Activated CD8-positive, alpha-beta memory T cell treated with anti-CD3 and anti-CD28 coated beads for 24 hours (primary cell): ENCODE results near the gene ITGB2.
"Not testable (repeated sequence)": the region's sequence is repeated elsewhere in the genome, so short reads cannot be mapped to it uniquely, and the experiment has no call there.

ENCODE experiments used
- DNase-seq: peaks from one replicate; pipeline ENCODE4 v3.0.0-alpha.2; 2020

The ITGB2 gene

GRCh38 chr21:44940116-44940631 is 19.5 kb upstream of the ITGB2 start:
- DNase-seq: no peak

GRCh38 chr21:44939532-44940115 is 18.9 kb upstream of the ITGB2 start, which contains the start of gene SLX9:
TSS of gene SLX9 (plus strand) at chr21:44940029. CDS start at chr21:44940058, 29 bp downstream.
- DNase-seq: peak; percentile 92

- no peak for DNase-seq
These were observed 18.3 kb upstream of the ITGB2 start for GRCh38 chr21:44938772-44939531.

GRCh38 chr21:44935533-44935927 is 14.8 kb upstream of the ITGB2 start:
- no peak for DNase-seq

- no peak for DNase-seq
These were observed 14.3 kb upstream of the ITGB2 start for GRCh38 chr21:44934797-44935532.

GRCh38 chr21:44934276-44934675 is 13.6 kb upstream of the ITGB2 start:
- DNase-seq: no peak

GRCh38 chr21:44933918-44934260 is 13.2 kb upstream of the ITGB2 start:
- DNase-seq: no peak

- no peak for DNase-seq
These were observed 12.7 kb upstream of the ITGB2 start for GRCh38 chr21:44933199-44933917.

- peak; percentile 92 for DNase-seq
These were observed 11.9 kb upstream of the ITGB2 start for GRCh38 chr21:44932408-44933181.

- DNase-seq: peak; percentile 71
These were observed 11.1 kb upstream of the ITGB2 start for GRCh38 chr21:44931501-44932407.

GRCh38 chr21:44931137-44931500 is 10.4 kb upstream of the ITGB2 start:
- peak; percentile 74 for DNase-seq

GRCh38 chr21:44930543-44930981 is 9.9 kb upstream of the ITGB2 start:
- DNase-seq: peak; percentile 82

- DNase-seq: no peak
These were observed 9.3 kb upstream of the ITGB2 start for GRCh38 chr21:44929799-44930542.

GRCh38 chr21:44929242-44929798 is 8.6 kb upstream of the ITGB2 start:
- no peak for DNase-seq

- not testable (repeated sequence) for DNase-seq
These were observed 8.0 kb upstream of the ITGB2 start for GRCh38 chr21:44928500-44929241.

GRCh38 chr21:44927587-44928461 is 7.1 kb upstream of the ITGB2 start:
- peak; percentile 91 for DNase-seq

- DNase-seq: no peak
These were observed 6.5 kb upstream of the ITGB2 start for GRCh38 chr21:44927259-44927586.
